ENCODE data around the gene NMRK1. TPM values are rescaled to one million over a fixed set of nuclear protein-coding genes. Genes with fewer than 3 reads are reported as not detected.

NMRK1 gene
- total and polyA plus RNA-seq, 2 experiments from 2014 or later: 6.2 to 15.8 TPM

GRCh38 chr9:75105841-75106240 is 17.9 kb upstream of the NMRK1 start:
- no peak overlapping the region for H3K27ac Mint-ChIP-seq
- Histone ChIP-seq H3K36me3 (ENCODE audit: insufficient read depth) (no peaks in the 10 kb centered on the region), H2AFZ (no peak overlapping the region), H3K4me1 (ENCODE audit: insufficient read depth) (no peaks in the 10 kb centered on the region), H3K9me2 (ENCODE audit: insufficient read depth) (no peaks in the 10 kb centered on the region), H3K27ac (ENCODE audit: low read depth) (no peak overlapping the region), H3K79me2 (replicated peaks; ENCODE audit: insufficient read depth) (peaks cover 3% of the 10 kb centered on the region), H3F3A (replicated peaks; ENCODE audit: low read depth) (no peaks in the 10 kb centered on the region), H3K4me3 (no peak overlapping the region), H3K27me3 (ENCODE audit: insufficient read depth) (no peaks in the 10 kb centered on the region), H3K4me2 (no peak overlapping the region), H4K20me1 (replicated peaks; ENCODE audit: insufficient read depth) (0 out of 2 replicates have a peak, but pooled peaks cover 3% of the 10 kb centered on the region)
- peaks cover 5% of the 10 kb centered on the region for H3K27me3 Mint-ChIP-seq (ENCODE audit: insufficient read depth, low read depth, poor library complexity)
- H3K4me3 Mint-ChIP-seq: no peak overlapping the region
- H3K4me1 Mint-ChIP-seq: peaks cover 2% of the 10 kb centered on the region; the same call in 1 of the 3 replicates
- no peaks in the 10 kb centered on the region for H3K9me3 Mint-ChIP-seq
- no peaks in the 10 kb centered on the region for H3K36me3 Mint-ChIP-seq (ENCODE audit: low read depth)
- TF ChIP-seq ETS1 (IDR thresholded peaks at IDR 0.05) (no peak), ZNF331 (CRISPR knock-in tag; IDR thresholded peaks at IDR 0.05; ENCODE audit: low read depth) (no peak), CREB1 (CRISPR knock-in tag; IDR thresholded peaks at IDR 0.05; ENCODE audit: low read depth) (no peak), REST (IDR thresholded peaks at IDR 0.05; ENCODE audit: unreplicated experiment) (no peak), EZH2phosphoT487 (IDR thresholded peaks at IDR 0.05; ENCODE audit: unreplicated experiment) (no peak), EZH2 (IDR thresholded peaks at IDR 0.05; ENCODE audit: low read depth, unreplicated experiment) (no peak), STAT1 (IDR thresholded peaks at IDR 0.05; ENCODE audit: unreplicated experiment) (no peak), ZNF114 (CRISPR knock-in tag; IDR thresholded peaks at IDR 0.05) (no peak), POLR2AphosphoS5 (IDR thresholded peaks at IDR 0.05; ENCODE audit: low read depth) (no peak), ZNF462 (CRISPR knock-in tag; IDR thresholded peaks at IDR 0.05) (no peak), JUNB (IDR thresholded peaks at IDR 0.05; ENCODE audit: unreplicated experiment) (no peak), CTCF (conservative IDR thresholded peaks at IDR 0.05; ENCODE audit: low read depth in 2 of 2) (no peak), NANOG (IDR thresholded peaks at IDR 0.05; ENCODE audit: borderline replicate concordance) (no peak)
- DNase-seq (ENCODE audit: low spot score) (no peak), ATAC-seq (no peak)
